Ishikawa (cell line): ENCODE results near the gene FETUB.

Experiments used
- CEBPB ChIP-seq: IDR thresholded peaks from 2 replicates; pipeline ENCODE4 v1.6.1; 2012
- CREB1 ChIP-seq: IDR thresholded peaks from 2 replicates; pipeline ENCODE4 v1.6.1; 2012; ENCODE audit warnings: low read depth
- EGR1 ChIP-seq: IDR thresholded peaks from 2 replicates; pipeline ENCODE4 v1.6.1; 2012
- EP300 ChIP-seq: IDR thresholded peaks from 2 replicates; pipeline ENCODE4 v1.6.1; 2012; ENCODE audit warnings: borderline replicate concordance
- FOXM1 ChIP-seq: IDR thresholded peaks from 2 replicates; pipeline ENCODE4 v1.6.1; 2012; ENCODE audit warnings: low read depth, borderline replicate concordance
- NFIC ChIP-seq: IDR thresholded peaks from 2 replicates; pipeline ENCODE4 v1.6.1; 2012
- RAD21 ChIP-seq: IDR thresholded peaks from 2 replicates; pipeline ENCODE4 v1.6.1; 2012; ENCODE audit warnings: low read depth
- REST ChIP-seq: IDR thresholded peaks from 2 replicates; pipeline ENCODE4 v1.6.1; 2012; ENCODE audit warnings: low read depth, mild to moderate bottlenecking
- USF1 ChIP-seq: IDR thresholded peaks from 2 replicates; pipeline ENCODE4 v1.6.1; 2012
- YY1 ChIP-seq: IDR thresholded peaks from 2 replicates; pipeline ENCODE4 v1.6.1; 2012; ENCODE audit warnings: low read depth
- ZBTB7A ChIP-seq: IDR thresholded peaks from 2 replicates; pipeline ENCODE4 v1.6.1; 2012; ENCODE audit warnings: low read depth
- TF ChIP-seq, protein P1 (sequence below): IDR thresholded peaks from 2 replicates; pipeline ENCODE4 v1.6.1; 2012

DNA sequence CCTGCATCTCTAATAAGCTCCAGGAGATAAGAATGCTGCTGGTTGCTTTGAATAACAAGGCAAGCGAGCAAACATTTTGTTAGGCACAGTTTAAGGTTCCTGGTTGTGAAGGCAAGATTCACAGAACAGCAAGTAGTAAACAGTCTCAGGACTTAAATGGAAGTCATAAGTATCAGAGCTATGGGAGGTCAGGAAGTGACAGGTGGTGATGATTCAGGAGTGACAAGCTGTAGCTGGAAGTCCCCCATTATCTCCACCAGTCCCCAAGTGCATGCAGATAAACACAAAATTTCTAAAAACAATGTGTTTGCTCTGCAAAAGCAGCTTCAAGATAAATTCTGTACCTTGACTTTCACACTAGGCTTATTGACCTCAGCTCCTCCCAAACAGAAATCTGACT, 3.3 kb downstream of the FETUB start:
- TF ChIP-seq ZBTB7A (no peak), EP300 (no peak), CEBPB (no peak), USF1 (no peak), YY1 (no peak), REST (no peak), EGR1 (no peak), RAD21 (no peak), NFIC (no peak), FOXM1 (no peak), CREB1 (no peak)
- TF ChIP-seq, protein P1, sequence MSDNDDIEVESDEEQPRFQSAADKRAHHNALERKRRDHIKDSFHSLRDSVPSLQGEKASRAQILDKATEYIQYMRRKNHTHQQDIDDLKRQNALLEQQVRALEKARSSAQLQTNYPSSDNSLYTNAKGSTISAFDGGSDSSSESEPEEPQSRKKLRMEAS: no peak
